Colonic mucosa (tissue), 4 donors: ENCODE measurements around the gene AKT1. TPM values are rescaled to one million over a fixed set of nuclear protein-coding genes. Genes with fewer than 3 reads are reported as not detected.

ENCODE experiments used
- DNase-seq: peaks from one replicate; pipeline ENCODE4 v3.0.0-alpha.2; 2020
- H3K27ac ChIP-seq: fragments of 200-600 bp; one replicate; pipeline ENCODE4 v1.8.0; 2021
- H3K27me3 ChIP-seq: fragments of 200-600 bp; one replicate; pipeline ENCODE4 v1.8.0; 2021
- H3K36me3 ChIP-seq: fragments of 200-600 bp; one replicate; pipeline ENCODE4 v1.8.0; 2021
- H3K4me1 ChIP-seq: fragments of 200-600 bp; one replicate; pipeline ENCODE4 v1.8.0; 2021; ENCODE audit warnings: mild to moderate bottlenecking
- H3K4me3 ChIP-seq: fragments of 200-600 bp; one replicate; pipeline ENCODE4 v1.8.0; 2021
- H3K9ac ChIP-seq, 2 donors: one replicate each; pipeline ENCODE4 v1.7.0; 2013; ENCODE audit warnings: control low read depth in 2 of 2, low read depth in 2 of 2, low read length in 2 of 2
- H3K9me3 ChIP-seq: fragments of 200-600 bp; one replicate; pipeline ENCODE4 v1.8.0; 2021
- CTCF ChIP-seq: fragments of 200-600 bp; IDR thresholded peaks from one replicate; pipeline ENCODE4 v1.8.0; 2022; ENCODE audit warnings: antibody characterized with exemption, mild to moderate bottlenecking
- intact Hi-C: fragments of 100-400 bp; cut with DNase I; formaldehyde crosslinking; loops from one replicate; pipeline ENCODE4 v1.14.1; 2022
- total RNA-seq, 2 donors: library from RNA; stranded (reverse); fragmentation: NEBNext Ultra II Directional in 1 of 2; extraction: Animal tissue kit (Norgen Biotek cat#: 25700) in 1 of 2; gene quantifications; one replicate each; pipeline ENCODE4 v1.2.1, GENCODE V29; 2021
- donor health status: healthy.
- donor health status: DM: no; HTN: no; CAD: no.
- donor health status: DM: no; HTN: no; CAD: no.

AKT1 gene
- total RNA-seq, 2 donors from 2014 or later, result 117 to 181 TPM

DNA sequence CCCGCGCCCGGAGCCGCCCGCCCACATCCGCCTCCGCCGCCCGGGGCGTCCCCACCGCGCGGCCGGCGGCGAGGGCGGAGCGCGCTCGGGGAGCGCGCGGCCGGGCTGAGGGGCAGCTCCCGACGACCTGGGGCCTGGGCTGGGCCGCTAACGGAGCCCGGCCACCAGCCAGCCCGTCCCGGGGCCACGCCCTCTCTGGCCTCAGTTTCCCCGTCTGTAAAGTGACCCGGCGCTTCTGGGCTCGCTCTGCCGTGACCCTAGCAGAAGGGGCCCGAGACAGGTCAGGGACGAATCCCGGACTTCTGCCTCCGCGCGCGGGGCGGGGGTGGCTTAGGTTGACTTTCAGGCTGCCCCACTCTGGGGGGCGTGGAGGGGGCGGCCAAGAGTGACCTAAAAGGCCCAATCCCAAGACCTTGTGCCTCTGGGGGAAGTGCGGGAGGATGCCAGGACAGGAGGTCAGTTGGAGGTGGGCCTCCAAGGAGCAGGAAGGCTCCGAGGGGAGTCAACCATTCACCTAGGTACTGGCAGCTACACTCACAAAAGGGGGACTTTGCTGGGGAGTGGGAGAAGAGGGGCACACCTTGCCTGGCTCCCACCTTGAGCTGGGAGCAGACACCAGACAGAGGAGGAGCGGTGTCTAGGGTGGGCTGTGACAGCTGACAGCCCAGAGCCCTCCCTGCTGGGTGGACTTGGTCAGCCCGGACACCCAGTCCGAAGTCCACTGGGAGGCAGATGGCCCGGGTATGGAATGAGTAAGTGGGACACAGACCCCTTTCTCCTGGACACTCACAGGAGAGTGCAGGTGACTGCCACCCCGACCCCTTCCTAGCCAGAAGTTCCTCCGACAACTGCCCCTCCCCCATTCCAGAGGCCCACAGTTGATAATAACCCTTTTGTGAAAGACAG lies 486 bp upstream of the AKT1 start:
- Histone ChIP-seq H3K9ac (peak overlapping the region; percentile 76 to 83), H3K27me3 (no peaks in the 10 kb centered on the region), H3K4me3 (peak overlapping the region; percentile 36), H3K4me1 (peaks cover 29% of the 10 kb centered on the region), H3K27ac (peak overlapping the region; percentile 64), H3K36me3 (no peaks in the 10 kb centered on the region), H3K9me3 (no peaks in the 10 kb centered on the region)
- intact Hi-C loops, result no loop called here
- TF ChIP-seq CTCF, result no peak
- DNase-seq, result peak; percentile 69

GRCh38 chr14:104794631-104794992 lies 936 bp downstream of the AKT1 start:
- peak overlapping the region; percentile 62 for H3K4me3 ChIP-seq
- DNase-seq, result peak; percentile 58
- H3K4me1 ChIP-seq, result peaks cover 29% of the 10 kb centered on the region
- H3K27me3 ChIP-seq, result no peaks in the 10 kb centered on the region
- peak overlapping the region; percentile 88 to 89 for H3K9ac ChIP-seq
- H3K9me3 ChIP-seq, result no peaks in the 10 kb centered on the region
- H3K36me3 ChIP-seq, result peaks cover 8% of the 10 kb centered on the region
- TF ChIP-seq CTCF, result no peak
- peak overlapping the region; percentile 65 for H3K27ac ChIP-seq
- intact Hi-C loops, result no loop called here

DNA sequence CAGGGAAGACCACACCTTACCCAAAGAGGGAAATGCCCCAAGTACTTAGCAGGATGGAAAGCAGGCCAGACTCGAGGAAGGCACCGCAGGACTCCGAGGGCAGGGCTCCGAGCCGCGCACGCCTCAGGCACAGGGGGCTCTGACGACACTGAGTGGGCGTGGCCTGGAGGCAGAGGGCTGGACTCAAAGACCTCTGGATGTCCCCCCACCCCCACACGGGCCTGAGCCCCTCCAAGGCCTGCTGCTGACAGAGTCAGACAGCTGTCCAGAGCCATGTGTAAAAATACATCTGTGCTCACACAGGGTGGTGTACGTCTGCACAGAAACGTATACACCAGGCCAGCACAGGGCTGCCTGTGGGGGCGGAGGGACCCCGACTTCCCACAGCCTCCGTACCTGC lies 1.4 kb downstream of the AKT1 start:
- Histone ChIP-seq H3K4me1 (peaks cover 29% of the 10 kb centered on the region), H3K36me3 (peaks cover 8% of the 10 kb centered on the region), H3K9me3 (no peaks in the 10 kb centered on the region), H3K4me3 (peak overlapping the region; percentile 62), H3K27ac (no peak overlapping the region), H3K9ac (peak overlapping the region; percentile 88 to 89), H3K27me3 (no peaks in the 10 kb centered on the region)
- no peak for TF ChIP-seq CTCF
- intact Hi-C loops, result no loop called here
- DNase-seq, result peak; percentile 77

GRCh38 chr14:104793703-104793959 lies 1.9 kb downstream of the AKT1 start:
- Histone ChIP-seq H3K9ac (peak overlapping the region; percentile 28 to 89), H3K4me3 (peak overlapping the region; percentile 62), H3K27me3 (no peaks in the 10 kb centered on the region), H3K36me3 (peaks cover 8% of the 10 kb centered on the region), H3K4me1 (peaks cover 29% of the 10 kb centered on the region), H3K9me3 (no peaks in the 10 kb centered on the region), H3K27ac (no peak overlapping the region)
- intact Hi-C loops, result no loop called here
- no peak for TF ChIP-seq CTCF
- no peak for DNase-seq

- Histone ChIP-seq H3K36me3 (peaks cover 8% of the 10 kb centered on the region), H3K27me3 (no peaks in the 10 kb centered on the region), H3K9ac (peak overlapping the region in 1 of 2 donors; percentile 89), H3K4me1 (peaks cover 29% of the 10 kb centered on the region), H3K4me3 (peak overlapping the region; percentile 62), H3K27ac (no peak overlapping the region), H3K9me3 (no peaks in the 10 kb centered on the region)
- intact Hi-C loops, result no loop called here
- no peak for DNase-seq
- no peak for TF ChIP-seq CTCF
Observed at GRCh38 chr14:104792945-104793702, 2.4 kb downstream of the AKT1 start.
